Ovary (tissue), 9 donors: ENCODE results near the gene FGD2. TPM values are rescaled to one million over a fixed set of nuclear protein-coding genes. Genes with fewer than 3 reads are reported as not detected.
"Not testable (repeated sequence)": the region's sequence is repeated elsewhere in the genome, so short reads cannot be mapped to it uniquely, and the experiment has no call there.

ENCODE experiments used
- DNase-seq, 5 donors: peaks; one replicate each; pipeline ENCODE4 v3.0.0-alpha.2; 2019 to 2020
- H3K27ac ChIP-seq, 2 donors: fragments of 200-600 bp; one replicate each; pipeline versions ENCODE4 v1.5.1 to v1.8.0; 2019 to 2022
- H3K27me3 ChIP-seq: fragments of 200-600 bp; one replicate; pipeline ENCODE4 v1.8.0; 2022
- H3K36me3 ChIP-seq: fragments of 200-600 bp; sonication (generic); one replicate; pipeline ENCODE4 v1.5.1; 2019
- H3K4me1 ChIP-seq: one replicate; pipeline ENCODE4 v1.8.1; 2013; ENCODE audit warnings: mild to moderate bottlenecking, moderate library complexity; ENCODE audit not compliant: insufficient read depth
- H3K4me3 ChIP-seq: fragments of 200-600 bp; sonication (generic); one replicate; pipeline ENCODE4 v1.5.1; 2017
- H3K9me3 ChIP-seq, 2 donors: fragments of 200-600 bp in 1 of 2; sonication (generic) in 1 of 2; one replicate each; pipeline versions ENCODE4 v1.5.1 to v1.8.1; 2013 to 2019; ENCODE audit warnings: mild to moderate bottlenecking in 1 of 2, moderate library complexity in 1 of 2
- CTCF ChIP-seq, 3 donors: fragments of 450-650 bp in 2 of 3; fragments of 200-600 bp in 1 of 3; IDR thresholded peaks; one replicate each; pipeline versions ENCODE4 v1.5.1 to v1.8.0; 2016 to 2022; ENCODE audit warnings: antibody characterized with exemption in 3 of 3, mild to moderate bottlenecking in 1 of 3
- EP300 ChIP-seq: sonication (generic); formaldehyde crosslinking; IDR thresholded peaks from one replicate; pipeline ENCODE4 v1.6.1; 2017; ENCODE audit warnings: antibody characterized with exemption
- POLR2A ChIP-seq: fragments of 450-650 bp; IDR thresholded peaks from one replicate; pipeline ENCODE4 v1.6.1; 2017; ENCODE audit warnings: antibody characterized with exemption, mild to moderate bottlenecking, moderate library complexity
- WGBS, 3 donors: extraction: QIAGEN DNeasy Blood & Tissue Kit in 1 of 3; methylation state at CpG; one replicate each; pipeline versions ENCODE4 v1.1.5 to v1.1.7; 2013 to 2017; 5-methylcytosine and 5-hydroxymethylcytosine counted together
- intact Hi-C, 4 donors: fragments of 100-400 bp; cut with DNase I; formaldehyde crosslinking; loops; one replicate each; pipeline versions ENCODE4 v1.11.0 to v1.15.1; 2022 to 2023
- polyA plus RNA-seq, 2 donors: library from polyadenylated mRNA; stranded (reverse); fragments of 200-250 nt in 1 of 2; fragments of 350-450 nt in 1 of 2; fragmentation: Illumina TruSeq in 1 of 2; extraction: RNeasy Lipid Tissue Mini Kit (QIAGEN cat#74804) in 1 of 2; gene quantifications; one replicate each; pipeline ENCODE4 v1.2.3, GENCODE V29; 2013 to 2014
- total RNA-seq, 7 donors: library from RNA; depleted of rRNA in 2 of 7; stranded (reverse); fragments of >200 nt in 2 of 7; fragmentation: NEBNext Ultra II Directional in 3 of 7; extraction: Animal tissue kit (Norgen Biotek cat#: 25700) in 3 of 7; gene quantifications; one replicate each; pipeline versions ENCODE4 v1.1.0 to v1.2.4, GENCODE V29; 2016 to 2023
- donor health status: DM: no; HTN: no; CAD: no; lungs with moderate emphysema.
- donor health status: DM: no; HTN: no; CAD: no.
- donor health status: Bipolar disorder and iron deficiency.
- donor health status: DM: yes; HTN: yes; CAD: no.
- donor health status: DM: no; HTN: no; CAD: no.
- donor health status: DM: yes; HTN: yes; CAD: no.

Gene FGD2
- total and polyA plus RNA-seq, 9 donors = 2.3 to 13.6 (median 4.1) TPM

DNA sequence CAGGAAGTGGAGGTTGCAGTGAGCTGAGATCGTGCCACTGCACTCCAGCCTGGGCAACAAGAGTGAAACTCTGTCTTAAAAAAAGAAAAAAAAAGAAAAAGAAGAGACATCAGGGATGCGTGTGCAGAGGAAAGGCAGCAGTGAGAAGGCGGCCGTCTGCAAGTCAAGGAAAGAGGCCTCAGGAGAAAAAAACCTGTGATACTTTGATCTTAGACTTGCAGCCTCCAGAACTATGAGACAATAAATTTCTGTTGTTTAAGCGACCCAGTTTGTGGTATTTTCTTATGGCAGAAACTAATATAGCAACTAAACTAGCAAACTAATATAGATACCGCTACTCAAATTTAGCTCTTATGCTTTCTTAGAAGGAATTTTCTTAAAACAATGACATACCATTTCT lies 36.1 kb downstream of the FGD2 start:
- 92 to 96% (median 95%) methylated on average over 6 of the region's 6 CpGs for WGBS, 3 donors
- Histone ChIP-seq H3K27me3 (no peaks in the 10 kb centered on the region), H3K27ac (no peak overlapping the region), H3K9me3 (no peaks in the 10 kb centered on the region), H3K36me3 (no peaks in the 10 kb centered on the region), H3K4me3 (no peak overlapping the region), H3K4me1 (peaks cover 4% of the 10 kb centered on the region)
- intact Hi-C loops = no loop called here
- DNase-seq = no peak
- no peak for TF ChIP-seq POLR2A
- no peak for TF ChIP-seq CTCF (IDR thresholded peaks at IDR 0.05)
- TF ChIP-seq EP300 = no peak

DNA sequence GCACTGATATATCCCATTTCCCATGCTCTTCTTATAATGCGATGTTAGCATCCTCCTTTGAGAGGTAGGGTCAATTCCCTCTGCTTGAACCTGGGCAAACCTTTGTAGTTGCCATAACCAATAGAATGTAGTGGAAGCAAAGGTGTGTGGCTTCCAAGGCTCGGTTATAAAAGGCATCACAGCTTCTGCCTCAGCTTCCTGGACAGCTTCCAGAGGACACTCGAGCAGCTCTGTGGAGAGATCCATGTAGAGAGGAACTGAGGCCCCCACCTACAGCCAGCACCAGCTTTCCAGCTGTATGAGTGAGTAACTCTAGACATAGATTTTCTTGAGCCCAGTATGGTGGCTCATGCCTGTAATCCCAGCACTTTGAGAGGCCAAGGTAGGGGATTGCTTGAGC lies 36.7 kb downstream of the FGD2 start:
- Histone ChIP-seq H3K4me3 (no peak overlapping the region), H3K27me3 (no peaks in the 10 kb centered on the region), H3K9me3 (no peaks in the 10 kb centered on the region), H3K27ac (no peak overlapping the region), H3K36me3 (no peaks in the 10 kb centered on the region), H3K4me1 (peaks cover 4% of the 10 kb centered on the region)
- WGBS, 3 donors = 49 to 61% (median 53%) methylated on average over 3 of the region's 3 CpGs
- TF ChIP-seq POLR2A = no peak
- no peak for TF ChIP-seq CTCF (IDR thresholded peaks at IDR 0.05)
- no peak for TF ChIP-seq EP300
- intact Hi-C loops = no loop called here
- DNase-seq = no peak

- H3K4me3 ChIP-seq, DNase-seq, H3K4me1 ChIP-seq, H3K9me3 ChIP-seq, H3K27me3 ChIP-seq, H3K36me3 ChIP-seq, intact Hi-C loops, H3K27ac ChIP-seq: not testable (repeated sequence)
- WGBS, 3 donors = 90 to 97% (median 96%) methylated on average over 3 of the region's 3 CpGs
Observed at GRCh38 chr6:37043091-37043490, 37.6 kb downstream of the FGD2 start.

DNA sequence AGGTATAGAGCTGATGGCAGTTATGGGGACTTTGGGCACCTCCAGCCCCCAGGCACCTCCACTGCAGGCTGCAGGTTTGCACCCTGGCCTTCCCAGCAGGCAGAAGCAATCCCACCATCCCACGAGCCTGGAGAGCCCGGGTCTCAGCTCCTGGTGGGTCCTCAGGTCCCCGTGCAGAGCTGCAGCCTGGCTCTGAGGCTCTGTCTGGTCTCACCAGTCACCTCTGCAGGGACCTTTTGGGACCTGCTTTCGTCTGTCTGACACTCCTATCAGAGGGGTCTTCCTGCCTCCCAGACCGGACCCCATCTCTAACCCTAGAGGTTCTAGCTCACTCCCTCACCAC lies 41.9 kb downstream of the FGD2 start:
- DNase-seq = no peak
- WGBS, 3 donors = 95 to 99% (median 96%) methylated on average over 5 of the region's 5 CpGs
- no peak for TF ChIP-seq EP300
- TF ChIP-seq CTCF (IDR thresholded peaks at IDR 0.05) = no peak
- no peak for TF ChIP-seq POLR2A
- no peak overlapping the region for H3K27ac ChIP-seq
- peaks cover 2% of the 10 kb centered on the region for H3K4me1 ChIP-seq
- H3K9me3 ChIP-seq = no peaks in the 10 kb centered on the region
- no peaks in the 10 kb centered on the region for H3K27me3 ChIP-seq
- no peaks in the 10 kb centered on the region for H3K36me3 ChIP-seq
- no peak overlapping the region for H3K4me3 ChIP-seq
- intact Hi-C loops = no loop called here

GRCh38 chr6:37047689-37048402 lies 42.4 kb downstream of the FGD2 start:
- Histone ChIP-seq H3K36me3 (no peaks in the 10 kb centered on the region), H3K9me3 (no peaks in the 10 kb centered on the region), H3K4me3 (no peak overlapping the region), H3K27ac (no peak overlapping the region), H3K4me1 (peaks cover 2% of the 10 kb centered on the region), H3K27me3 (no peaks in the 10 kb centered on the region)
- DNase-seq = no peak
- TF ChIP-seq EP300 (no peak), POLR2A (no peak), CTCF (IDR thresholded peaks at IDR 0.05) (no peak)
- 88 to 92% (median 91%) methylated on average over 10 of the region's 10 CpGs for WGBS, 3 donors
- intact Hi-C loops = no loop called here
